GM21381 (cell line): ENCODE results near the gene BABAM2.

Experiments used
- ATAC-seq: cut with Tn5 transposase; IDR thresholded peaks from one replicate; pipeline ENCODE4 v1.9.1; 2021; ENCODE audit warnings: mild to moderate bottlenecking, moderate library complexity; ENCODE audit not compliant: unreplicated experiment

Gene BABAM2

DNA sequence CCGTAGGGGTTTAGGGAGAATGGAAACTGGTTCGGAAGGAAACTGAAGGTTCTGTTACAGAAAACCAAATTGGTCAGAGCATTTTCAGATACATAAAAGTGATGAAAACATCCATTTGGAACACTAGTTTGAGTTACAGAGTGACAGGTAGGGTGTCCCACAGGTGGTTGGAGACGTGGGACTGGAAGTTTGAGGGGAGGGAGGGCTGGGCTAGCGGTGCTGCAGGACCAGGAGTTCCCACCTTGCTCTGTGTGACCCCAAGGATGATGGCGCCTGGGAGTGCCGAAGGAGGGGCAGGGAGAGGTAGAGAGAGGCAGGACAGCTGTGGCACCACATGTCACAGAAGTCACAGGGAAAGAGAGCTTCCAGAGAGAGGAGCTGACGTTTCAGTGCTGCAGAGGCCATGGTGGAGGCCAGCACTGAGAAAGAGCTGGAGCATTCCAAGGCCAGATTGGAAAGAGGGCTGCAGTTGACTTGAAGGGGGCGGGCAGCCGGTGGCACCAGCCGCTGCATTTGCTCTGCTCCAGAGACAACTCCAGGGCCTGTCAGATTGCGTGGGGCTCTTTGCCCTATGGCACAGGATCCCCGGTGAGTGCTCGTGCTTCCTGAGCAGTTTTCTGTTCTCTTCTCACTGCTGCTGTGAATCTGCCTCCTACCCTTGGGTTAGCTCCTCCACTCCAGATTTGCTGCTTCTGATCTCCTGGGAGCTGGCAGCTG lies 445.9 kb downstream of the BABAM2 start:
- no peak for ATAC-seq

DNA sequence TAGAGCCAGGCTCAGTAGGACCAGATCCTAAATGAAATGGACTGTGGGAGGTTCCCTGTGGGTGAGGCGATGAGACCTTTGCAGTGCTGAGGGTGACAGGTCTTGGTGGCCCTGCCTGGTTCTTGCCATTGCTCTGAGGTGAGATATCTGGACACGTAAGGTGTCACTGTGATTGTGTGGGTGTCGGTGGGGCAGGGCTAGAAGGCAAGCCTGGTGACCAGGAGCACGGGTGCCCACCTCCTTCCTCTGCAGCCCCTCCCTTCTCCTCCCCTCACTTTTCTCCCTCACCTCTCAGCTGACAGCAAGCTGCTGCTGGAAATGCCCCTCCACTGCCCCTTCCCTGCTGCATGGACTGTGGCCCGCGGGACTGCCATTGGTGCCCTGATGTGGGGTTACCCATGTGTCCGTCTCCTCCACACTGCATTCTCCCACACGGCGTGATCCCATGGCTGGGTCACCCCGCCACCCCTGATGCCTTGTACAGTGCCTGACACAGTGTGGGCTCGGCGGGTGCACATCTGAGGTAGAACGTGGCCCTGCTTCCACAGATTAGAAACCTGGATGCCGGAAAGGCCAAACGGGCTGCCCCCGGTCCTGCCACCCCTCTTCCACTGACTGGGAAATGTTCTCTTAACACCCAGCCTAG lies 446.6 kb downstream of the BABAM2 start:
- ATAC-seq = no peak

DNA sequence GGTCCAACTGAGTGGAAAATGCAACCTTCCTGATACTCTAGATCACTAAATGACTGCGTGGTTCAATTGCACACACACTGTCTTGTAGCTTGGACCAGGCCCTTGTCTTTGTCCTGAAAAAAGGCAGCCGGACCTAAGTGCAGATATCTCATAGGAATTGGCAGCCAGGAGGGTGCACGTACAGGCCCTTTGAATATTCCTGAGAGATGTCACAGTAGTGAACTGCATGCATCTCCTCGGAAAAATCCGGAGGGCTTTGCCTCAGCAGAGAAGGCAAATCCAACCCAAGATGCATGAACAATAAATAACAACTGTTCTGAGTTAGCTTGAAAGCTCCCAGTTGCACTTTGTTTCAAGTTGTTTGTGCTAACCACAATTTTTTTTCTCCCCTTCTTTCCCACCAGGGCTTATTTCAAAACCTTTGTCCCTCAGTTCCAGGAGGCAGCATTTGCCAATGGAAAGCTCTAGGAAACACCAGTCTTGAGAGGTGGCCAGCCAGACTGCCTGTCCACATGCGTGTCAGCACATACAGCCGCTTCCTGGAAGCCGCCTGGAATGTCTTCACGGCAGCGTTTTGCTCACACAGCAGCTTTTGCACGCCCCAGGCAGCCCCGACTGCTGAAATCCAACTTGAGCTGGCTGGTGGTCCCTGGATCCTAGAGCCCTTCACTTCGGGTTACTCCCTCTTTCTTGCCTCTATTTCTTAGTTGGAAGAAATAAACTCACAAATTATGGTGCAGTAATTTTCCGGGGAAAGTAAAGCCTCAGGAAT lies 447.7 kb downstream of the BABAM2 start:
- ATAC-seq = no peak

DNA sequence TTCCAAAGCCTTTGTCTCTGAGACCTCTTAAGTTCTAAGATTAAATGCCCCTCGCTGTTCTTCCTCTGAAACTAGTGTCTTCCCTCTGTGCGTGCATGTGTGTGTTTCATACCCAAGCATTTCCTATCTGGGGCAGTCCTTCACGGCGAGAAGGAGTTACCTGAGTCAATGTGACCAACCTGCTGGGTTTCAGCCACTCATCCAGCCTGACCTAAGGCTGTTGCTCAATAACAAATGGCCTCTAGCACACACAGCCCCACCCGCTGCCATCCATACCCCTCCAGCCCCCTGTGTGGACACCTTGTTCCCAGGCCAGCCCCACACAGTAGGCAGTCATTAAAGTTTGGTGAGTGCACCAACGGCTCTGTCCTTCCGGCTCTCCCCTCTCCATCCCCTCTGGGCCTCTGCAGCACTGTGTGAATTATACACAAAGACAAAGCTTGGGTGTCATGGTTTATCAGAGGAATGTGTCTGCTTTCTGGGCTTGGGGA lies 448.3 kb downstream of the BABAM2 start:
- no peak for ATAC-seq

DNA sequence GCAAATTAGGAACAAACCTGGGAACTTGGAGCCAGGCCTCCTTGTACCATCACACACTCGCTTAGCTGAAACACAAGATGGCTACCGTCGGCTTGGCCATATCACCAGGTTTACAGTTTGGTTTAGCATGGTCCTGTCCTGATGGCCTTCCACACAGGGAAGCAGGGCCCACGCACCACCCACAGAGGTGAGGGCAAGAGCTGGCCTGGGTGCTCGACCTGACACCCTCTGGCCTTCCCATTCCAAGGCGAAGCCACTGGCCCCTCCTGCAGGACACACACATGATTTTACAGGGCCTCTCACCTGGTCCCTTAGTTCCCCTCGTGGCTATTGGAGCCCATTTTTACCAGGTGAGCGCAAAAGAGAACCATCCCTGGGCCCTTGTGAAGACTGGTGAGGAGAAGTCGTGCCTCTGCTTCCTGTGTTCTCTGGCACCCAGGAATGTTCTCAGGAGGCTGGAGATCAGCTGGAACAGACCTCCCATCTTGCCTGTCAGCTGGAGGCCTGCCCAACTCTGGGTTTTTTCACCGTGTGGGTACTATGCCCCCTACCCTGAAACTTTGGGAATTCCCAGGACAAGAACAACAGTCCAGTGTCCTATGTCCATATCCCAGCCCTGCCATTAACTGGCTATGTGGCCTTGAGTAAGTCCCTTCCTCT lies 449.1 kb downstream of the BABAM2 start:
- ATAC-seq = no peak

DNA sequence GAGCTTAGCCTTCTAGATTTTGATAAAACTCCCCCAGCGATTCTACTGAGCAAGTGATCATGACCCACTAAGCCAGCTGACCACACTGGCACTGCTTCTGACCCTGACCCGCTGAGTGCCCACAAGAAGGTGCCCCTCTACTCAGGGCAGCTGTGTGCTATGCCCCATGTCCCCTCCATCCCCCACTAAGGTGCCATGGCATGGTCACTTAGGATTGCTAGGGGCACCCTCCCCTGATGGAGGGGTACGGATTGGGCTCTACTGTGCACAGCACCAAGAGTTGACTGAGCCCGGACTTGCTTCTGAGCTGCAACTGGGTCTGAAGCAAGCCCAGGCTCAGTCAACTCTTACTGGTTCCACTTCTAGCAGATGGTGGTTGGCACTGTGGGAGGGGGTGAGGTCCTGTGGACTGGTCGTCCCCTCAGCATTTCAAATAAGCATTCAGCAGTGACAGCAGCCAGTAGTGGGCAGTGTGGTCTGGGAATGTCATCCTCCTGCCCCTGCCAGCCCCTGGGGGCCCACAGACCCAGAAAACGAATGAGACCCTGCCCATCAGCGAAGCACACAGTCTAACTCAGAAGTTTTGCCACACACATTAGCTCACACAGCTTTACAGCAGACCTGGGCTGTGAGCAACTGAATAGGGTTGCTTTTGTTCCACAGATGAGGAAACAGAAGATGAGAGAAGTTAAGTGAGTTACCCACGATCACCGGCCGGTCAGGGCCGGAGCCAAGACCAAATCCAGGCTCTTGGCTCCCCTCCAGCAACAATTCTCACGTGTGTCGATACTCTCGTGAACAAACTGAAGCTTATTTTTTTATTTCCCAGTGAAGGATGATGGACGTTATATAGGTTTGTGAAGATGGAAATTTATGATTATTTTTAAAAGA lies 450.0 kb downstream of the BABAM2 start:
- ATAC-seq = no peak

DNA sequence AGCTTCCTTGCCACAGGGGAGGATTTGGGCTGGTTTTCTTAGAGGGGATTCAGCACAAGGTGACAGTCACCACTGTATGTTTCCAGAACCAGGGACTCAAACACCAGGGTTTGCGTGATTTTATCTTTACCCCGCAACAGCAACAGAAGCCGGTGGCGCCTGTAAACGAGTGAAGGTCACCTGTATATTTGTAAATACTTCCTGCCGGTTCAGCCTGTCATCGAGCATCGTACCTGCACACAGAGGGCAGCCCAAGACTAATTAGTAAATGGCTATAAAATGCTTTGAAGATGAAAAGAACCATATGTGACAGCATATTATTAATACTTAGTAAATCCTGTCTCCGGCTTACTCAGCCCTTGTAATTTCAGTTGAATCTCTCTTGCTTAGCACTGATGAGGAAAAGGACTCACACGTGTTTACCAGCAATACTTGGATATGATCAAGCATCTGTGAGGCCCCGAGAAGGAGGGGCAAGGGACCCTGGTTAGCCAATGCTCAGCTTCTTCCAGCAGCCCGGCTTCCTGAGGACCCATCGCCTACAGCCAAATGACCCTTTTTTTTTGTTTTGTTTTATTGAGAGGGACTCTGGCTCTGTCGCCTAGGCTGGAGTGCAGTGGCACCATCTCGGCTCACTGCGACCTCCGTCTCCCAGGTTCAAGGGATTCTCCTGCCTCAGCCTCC lies 450.8 kb downstream of the BABAM2 start:
- ATAC-seq = no peak

DNA sequence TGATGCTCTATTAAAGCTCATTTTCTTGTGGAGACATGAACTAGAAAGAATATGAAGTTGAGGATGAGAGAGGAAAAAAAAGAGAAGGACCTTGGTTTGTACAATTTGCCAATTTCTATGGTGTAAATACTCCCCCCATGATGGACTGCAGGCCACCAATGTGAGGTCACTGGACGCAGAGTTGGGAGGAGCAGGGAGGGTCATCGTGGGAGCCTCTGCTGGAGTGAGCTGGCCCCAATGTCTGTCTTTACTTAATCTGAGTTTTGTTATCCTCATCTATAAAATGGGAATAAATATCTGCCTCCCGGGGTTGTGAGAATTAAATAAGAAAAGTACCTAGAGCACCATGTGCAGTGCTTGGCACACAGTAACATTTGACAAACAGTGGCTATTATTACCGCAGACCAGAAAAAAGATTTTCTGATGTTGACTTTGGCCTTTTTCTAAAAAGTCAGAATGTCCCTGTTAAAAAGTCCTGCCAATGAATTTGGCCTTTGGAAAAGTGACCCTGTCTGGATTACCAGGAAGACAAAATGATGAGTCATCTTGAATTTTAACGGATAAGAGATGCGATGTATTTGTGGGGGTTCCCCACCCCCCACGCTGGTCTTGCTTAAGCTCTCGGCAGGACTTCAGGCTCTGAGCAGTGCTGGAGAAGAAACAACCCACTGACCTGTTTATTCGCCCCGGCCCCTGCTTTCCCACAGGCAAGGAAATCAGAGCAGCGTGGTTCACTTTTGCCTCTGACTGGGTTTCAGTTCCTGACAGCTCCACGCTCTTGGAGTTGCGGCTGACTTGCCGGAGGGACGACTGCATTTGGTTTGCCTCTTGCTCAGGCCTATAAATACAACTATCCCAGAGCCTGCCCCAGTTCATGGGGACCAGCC lies 451.8 kb downstream of the BABAM2 start:
- ATAC-seq = no peak

DNA sequence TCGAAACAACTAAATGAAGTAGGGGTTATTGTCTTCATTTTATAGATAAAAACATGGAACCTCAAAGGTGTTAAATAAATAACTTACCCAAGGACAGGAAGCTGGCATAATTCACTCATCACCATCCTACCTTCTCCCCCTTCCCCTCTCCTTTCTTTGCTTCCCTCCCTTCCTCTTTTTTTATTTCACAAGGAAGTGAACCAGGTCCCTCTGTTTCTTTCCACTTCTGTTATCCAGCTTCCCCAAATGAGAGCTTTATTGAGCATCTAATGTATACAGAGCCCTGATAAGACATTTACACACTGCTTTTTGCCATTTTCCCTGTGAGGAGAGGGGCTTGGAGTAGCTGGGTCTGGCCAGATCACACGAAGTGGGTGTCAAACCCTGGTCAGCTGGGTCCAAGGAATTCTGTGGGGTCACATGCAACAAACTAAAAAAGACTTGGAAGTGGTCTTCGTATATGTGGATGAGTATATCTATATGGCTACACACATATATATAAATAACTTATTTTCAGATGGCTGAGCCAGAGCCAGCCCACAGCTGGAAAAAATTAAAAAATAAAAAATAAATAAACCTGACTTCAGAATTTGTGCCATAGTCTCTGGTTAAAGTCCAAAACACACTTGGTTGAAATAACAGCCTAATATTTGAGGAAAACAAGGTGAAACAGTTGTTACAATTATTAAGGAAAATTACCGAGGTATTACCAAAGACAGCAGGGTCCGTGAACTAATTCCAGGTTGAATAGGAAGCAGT lies 452.8 kb downstream of the BABAM2 start:
- ATAC-seq = no peak

DNA sequence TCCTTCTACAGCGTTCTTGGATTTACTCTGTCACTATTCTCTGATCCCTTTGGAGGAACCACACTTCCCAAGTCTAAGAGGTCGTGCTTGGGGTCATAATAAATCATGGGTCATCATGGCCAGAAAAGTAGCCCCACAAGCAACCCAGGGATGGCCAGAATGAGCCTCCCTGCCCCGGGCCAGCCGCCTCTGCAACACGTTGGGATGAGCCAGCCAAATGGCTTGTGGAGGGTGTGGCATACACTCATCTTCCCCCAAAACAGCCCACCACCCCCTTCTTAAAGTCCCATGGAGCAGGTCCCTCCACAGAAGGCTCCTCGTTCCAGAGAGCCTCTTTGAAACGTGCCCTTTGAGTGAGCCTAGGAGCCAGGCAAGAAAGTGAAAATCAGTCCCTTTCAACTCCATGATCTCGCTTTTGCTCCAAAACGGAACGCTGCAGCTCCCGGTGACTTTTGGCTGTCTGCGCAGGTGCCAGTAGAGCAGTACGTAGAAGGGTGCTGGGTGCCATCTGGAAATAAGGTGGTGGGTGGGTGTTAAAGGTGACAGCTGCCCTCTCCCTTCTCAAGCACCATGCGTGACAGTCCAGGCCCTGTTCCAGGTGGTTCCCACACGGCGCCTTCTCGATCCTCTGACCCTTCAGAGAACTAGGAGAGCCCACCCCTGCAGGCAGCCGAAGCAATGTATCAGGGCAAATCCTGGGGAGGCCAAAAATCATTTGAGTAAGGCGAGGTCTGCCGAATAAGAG lies 453.6 kb downstream of the BABAM2 start:
- no peak for ATAC-seq

DNA sequence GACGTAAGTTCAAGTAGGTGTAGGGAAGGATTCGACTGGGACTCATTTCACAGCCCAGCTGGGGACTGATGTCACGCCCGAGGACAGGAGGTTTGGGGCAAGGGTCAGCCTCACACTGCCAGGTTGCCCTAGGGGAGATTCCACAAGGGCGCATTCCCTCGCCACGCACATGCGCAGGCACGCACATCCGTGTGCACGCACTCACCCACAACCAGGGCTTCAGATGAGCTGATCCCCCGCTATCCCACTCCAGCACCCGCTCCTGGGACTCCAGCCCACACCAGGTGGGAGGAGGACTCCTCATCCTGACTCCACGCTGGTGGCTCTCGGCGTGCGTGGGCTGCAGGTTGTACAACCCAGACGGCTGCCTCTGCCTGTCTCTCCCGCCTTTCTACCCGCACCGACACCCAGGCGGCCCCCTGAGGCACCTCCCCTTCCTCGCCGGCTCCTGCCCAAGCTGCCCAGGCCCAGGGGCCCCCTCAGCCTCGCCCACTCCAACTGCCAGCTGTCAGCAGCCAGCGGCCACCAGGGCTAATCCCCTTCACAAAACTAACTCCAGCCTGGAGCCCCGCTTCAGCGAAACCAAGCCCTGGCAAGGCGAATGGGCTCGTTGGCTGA lies 454.3 kb downstream of the BABAM2 start:
- ATAC-seq = no peak

DNA sequence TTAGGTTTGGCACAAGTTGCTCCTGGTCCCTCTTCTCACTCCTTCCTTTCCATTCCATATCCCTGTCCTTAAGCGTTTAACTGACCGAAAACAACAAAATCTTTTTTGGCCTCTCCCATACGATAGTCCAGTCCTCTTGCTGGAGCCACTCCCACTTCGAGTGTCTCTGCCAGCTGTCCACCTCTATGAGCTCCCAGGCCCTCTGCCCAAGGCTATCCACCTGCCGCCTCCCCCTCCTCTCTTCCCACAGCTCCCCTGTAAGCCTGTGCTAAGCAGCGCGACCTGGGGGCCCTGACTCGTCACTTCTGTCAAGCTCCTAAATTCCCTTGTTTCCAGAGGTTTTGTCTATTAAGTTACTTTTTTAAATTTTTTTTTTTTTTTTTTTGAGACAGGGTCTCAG lies 455.1 kb downstream of the BABAM2 start:
- ATAC-seq = no peak

DNA sequence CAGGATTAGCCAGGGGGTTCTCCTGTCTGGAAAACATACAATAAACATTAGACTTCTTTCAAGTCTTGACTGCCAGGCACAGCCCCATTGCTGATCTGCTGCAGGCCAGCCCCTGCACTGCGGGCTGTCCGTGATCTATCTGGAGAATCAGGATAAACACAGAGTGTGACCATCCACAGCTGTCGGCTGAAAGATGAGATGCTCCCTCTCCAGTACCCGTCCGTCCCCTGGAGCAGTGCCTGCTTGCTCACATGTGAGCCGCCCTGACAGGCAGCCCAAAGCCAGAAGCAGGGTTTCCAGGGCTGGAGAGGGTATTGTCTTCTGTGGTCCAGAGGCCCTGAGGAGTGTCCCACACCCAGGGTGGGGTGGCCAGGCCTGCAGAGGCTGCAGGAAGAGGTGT lies 456.1 kb downstream of the BABAM2 start:
- no peak for ATAC-seq

DNA sequence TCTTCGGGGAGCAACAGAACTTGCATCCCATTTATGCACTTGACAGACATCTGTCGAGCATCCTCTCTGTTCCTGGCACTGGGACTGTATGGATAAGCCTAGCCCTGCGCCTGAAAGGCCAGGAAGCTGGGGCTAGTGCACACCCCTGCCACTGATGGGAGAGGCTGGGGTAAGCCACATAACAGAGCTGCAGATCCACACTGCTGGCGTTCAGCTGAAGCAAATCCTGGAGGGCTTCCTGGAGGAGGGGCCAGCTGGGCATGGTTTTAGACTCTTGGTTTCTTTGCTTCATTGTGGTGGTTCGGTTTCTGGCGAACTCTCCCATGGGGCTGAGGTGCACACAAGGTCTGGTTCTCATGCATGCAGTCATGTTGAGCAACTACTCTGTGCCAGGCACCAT lies 456.7 kb downstream of the BABAM2 start:
- no peak for ATAC-seq

DNA sequence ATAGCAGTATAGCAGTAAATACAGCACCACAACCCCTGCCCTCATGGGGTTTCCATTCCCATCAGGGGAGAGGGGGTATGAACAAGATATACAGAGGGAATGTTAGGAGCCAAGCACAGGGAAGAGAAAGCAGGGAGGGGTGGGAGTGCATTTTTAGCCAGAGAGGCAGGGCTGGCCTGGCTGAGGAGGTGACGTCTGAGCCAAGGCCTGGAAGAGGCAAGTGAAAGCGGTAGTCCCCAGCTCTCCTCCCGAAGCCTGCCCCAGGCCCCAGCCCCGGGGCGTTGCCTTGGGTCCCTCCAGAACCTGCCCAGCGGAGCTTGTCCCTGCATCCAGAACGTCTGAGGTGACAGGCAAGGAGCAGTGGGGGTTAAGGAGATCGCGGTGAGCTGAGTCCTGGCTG lies 457.1 kb downstream of the BABAM2 start:
- no peak for ATAC-seq

DNA sequence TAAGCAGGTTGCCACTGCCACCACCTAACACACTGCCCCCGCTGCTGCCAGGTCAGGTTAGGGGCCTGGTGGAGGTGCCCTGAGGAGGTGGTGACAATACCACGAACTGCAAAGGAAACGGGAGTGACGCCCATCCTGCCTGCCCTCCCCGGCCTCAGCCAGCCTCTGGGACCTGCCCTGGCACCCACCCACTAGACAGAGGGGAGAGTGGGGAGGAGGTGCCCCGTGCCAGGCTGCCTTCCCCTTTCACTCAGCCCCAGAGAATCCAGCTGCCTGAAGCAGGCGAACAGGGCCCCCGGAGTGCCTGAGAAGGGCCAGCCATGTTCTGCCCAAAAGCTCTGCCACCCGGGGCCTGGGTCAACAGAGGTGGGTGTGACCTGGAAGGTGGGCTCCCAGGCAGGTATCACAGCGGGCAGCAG lies 457.6 kb downstream of the BABAM2 start:
- no peak for ATAC-seq

DNA sequence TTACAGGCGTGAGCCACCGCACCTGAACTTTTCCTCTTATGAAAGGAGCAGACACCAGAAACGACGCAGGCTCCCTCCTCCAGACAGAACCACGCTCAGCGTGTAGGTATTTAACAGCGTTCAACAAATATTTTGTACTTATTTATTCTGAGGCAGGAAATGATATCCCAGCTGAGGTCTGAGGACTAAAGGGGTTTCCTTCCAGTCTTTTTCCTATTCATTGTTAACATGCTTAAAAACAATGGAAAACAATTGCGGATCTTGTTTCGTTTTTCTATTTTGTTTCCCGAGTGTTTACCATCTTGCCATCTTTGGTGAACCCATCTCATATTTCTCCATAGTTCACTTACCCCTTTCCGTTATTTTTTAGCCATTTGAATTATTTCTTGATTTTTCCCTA lies 458.4 kb downstream of the BABAM2 start:
- no peak for ATAC-seq
